Stimulated activated CD4-positive, alpha-beta T cell treated with anti-CD3 and anti-CD28 coated beads, Interleukin-12 subunit alpha, Interleukin-12 subunit beta, amount 100 ng/mL, for 4 hours (primary cell): Measurements from ENCODE around the gene PEMT.

Source experiments
- DNase-seq: peaks from one replicate; pipeline ENCODE4 v3.0.0-alpha.2; 2020

The PEMT gene

DNA sequence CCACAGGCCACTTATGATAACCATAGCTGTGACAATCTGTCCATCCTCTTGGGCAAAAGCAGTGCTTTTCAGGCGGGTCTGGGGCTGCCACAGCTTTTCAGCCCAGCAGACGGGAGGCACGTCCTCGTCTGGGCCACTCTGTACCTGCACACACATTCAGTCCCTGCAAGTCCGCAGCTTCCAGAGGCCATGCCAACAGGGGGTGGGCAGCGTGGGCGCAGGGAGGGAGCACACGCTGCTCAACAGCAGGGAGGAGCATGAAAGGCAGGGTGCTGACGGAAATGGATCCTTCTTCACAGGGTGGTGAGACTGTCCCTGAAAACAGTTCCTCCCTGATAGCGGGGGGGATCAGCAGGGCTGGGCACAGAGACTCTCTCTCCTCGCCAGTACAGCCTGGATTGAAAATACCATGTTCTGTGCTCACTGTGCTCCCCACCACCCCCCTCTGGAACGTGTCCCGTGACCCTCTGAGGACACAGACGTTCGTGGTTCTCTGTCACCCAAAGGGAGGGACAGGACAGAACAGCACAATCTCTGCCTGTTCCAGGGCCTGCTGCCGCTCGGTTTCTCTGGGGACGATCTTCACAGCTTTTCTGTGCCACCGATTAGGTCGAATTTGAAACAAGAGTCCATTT is 41.7 kb downstream of the PEMT start:
- no peak for DNase-seq

DNA sequence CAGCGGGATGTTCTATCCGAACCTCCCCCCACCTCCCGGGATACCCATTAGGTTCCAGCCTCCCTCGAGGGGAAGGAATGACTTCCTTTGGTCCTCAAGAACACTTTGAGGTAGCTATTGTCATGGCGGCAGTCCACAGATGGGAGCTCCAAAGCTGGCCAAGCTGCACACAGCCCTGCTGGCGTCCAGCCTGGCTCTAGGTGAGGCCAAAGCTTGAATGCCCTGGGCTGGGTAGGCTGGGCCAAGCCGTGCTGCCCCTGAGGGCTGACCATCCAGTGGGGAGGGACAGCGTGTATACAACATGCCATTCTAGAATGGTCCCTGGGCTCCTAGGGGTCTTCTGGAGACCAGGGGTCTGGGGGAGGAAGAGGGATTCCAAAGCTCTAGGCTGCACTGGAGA is 43.5 kb downstream of the PEMT start:
- no peak for DNase-seq

DNA sequence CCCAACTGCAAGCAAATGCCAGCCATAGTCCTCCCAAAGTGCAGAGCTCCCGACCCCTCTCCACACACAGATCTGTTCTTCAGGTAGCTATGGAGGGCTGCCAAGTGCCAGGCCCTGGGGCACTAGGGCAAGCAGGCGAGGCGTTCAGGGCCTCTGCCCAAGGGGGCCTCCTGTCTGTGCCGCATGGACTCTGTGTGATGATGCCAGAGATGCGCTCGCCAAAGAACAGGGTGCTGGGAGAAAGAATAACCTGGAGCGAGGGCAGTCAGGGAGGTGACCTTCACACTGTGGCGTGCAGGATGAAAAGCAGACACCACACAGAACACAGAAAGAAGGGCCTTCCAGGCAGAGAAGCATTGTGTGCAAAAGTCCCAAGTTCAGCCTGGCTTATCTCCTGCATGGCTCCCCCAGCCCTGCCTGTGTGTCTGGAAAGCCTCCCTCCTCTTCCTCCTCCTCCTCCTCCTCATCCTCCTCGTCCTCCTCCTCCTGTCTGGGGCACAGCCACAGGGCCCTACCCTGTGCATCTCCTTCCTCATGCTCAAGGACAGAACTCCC is 44.2 kb downstream of the PEMT start:
- DNase-seq, result no peak

DNA sequence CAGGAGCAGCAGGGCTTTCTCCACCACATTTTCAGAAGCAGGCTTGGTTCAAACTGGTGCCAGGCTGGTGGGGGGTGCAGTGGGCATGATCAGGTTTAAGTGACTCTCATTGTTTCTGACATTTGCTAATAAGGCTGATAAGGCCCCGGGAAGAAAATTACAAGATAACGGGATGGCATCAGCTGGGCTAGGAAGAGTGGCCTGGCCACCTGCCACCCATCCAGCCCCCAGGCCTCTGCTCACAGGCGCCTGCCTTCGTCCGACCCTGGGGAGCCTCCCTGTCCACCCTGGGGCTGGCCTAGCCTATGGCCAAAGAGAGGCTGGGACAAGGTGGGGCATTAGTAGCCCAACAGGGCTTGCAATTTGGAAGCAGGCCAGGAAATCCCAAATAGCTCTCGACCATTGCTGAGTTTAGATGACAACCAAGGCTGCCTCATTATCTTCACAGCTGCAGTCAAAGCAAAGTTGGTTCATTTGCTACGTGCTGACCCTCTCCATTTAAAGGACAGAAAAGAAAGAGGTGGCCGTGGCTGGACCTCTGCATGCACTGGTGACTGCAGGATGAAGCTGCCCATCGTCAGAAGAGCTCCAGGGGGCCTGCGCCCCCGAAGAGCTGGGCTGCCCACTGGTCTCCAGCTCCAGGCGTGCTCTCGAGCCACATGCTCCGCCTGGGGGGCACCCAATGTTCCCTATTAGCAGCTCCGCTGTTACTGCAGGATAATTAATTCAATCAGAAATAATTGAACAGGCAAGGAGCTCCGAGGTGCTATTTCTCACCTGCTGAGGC is 44.9 kb downstream of the PEMT start:
- DNase-seq, result no peak

DNA sequence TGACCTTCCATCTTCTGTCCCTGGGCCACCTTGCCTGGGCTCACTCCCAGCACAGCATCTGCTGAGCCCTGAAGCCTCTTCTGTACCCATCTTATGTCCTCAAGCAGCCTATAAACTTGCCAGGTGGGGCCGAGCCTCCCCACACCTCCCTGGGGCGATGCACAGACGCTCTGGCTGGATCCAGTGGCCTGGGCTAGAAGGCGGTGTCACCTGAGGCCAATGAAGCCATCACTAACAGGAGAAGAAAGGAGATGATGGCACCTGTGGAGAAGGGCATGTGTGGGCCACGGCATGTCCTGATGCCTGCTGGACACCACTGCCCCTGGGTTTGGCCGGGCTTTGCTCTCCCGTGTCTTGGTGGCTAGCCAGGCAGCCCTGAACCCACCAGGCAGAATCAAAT is 45.5 kb downstream of the PEMT start:
- no peak for DNase-seq

DNA sequence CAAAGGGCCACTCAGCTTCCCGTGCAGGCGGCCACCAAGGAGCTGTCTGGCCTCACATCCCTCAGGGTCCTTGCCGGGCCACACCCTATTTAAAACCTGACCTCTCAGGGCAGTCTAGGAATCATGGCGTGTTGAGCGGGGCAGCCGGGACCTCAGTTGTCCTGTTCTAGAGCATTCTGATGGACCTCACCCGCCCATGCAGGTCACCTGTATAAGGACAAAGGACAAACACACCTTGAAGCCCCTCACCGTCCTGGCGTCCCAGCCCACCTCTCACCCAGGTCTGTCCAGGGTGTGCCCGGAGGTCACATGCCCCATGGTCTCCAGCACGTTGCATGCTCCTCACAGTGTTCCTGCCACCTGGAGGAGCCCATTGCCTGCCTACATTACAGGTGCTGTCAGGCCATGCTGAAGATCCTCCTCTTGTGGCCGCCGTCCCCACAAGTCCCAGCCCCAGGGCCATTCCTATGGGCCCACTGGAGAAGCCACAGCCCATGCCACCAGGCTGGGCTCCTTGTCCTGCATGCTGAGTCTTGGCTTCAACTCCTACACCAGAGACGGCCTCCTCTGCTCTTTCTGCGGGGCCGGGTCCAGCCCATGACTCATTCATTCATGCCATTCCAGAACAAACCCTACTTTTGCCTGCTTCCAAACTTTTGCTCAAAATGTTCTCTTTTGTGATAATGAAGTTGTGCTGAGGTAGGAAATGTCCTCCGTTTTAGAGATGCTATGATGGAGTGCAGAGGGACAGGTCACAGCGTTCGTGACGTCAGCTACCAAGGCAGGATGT is 46.3 kb downstream of the PEMT start:
- no peak for DNase-seq

DNA sequence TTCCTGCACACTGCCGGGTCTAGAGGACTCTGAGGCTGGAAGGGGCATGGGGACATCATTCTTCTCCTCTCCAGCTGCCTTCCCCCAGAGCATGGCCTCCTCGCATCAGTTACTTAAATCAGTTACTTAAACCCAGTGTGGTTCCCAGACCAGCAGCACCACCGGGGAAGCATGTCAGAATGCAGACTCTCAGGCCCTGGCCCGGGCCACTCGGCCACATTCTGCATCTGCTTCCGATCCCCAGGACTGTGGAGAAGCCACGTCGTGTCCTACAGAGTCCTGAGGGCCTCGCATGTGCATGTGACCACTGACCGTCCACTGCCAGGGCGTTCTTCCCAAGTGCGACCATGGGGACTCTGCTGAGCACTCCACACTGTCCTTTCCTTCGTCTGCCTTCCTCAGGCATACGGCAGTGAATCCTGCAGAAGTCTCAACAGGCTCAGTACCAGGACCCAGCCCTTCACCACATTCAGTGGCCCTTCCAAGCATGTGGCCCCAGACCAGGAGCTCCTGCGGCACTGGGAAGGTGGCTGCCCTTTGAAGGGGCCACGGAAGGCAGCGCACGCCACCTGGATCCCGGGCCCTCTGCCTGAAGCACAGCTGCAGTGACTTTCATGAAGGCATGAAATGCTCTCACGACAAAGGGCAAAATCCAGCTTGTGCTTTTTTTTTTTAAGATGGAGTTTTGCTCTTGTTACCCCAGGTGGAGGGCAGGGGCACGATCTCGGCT is 48.4 kb downstream of the PEMT start:
- DNase-seq, result no peak

DNA sequence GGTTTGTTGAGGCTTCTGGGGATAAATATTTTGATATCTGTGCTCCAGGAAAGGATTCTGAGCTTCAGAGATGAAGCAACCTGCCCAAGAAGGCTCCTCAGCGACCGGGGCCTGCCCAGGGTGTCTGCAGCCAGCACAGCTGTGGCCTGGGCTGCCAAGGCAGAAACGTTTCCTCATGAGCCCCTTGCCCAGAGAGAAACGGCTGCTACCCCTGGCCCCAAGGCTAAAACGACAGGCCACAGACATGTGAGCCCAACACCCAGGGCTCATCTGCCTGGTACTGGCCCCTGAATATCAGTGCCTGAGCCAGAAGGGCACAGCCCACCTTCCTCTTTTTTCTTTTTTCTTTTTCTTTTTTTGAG is 49.9 kb downstream of the PEMT start:
- DNase-seq, result no peak

DNA sequence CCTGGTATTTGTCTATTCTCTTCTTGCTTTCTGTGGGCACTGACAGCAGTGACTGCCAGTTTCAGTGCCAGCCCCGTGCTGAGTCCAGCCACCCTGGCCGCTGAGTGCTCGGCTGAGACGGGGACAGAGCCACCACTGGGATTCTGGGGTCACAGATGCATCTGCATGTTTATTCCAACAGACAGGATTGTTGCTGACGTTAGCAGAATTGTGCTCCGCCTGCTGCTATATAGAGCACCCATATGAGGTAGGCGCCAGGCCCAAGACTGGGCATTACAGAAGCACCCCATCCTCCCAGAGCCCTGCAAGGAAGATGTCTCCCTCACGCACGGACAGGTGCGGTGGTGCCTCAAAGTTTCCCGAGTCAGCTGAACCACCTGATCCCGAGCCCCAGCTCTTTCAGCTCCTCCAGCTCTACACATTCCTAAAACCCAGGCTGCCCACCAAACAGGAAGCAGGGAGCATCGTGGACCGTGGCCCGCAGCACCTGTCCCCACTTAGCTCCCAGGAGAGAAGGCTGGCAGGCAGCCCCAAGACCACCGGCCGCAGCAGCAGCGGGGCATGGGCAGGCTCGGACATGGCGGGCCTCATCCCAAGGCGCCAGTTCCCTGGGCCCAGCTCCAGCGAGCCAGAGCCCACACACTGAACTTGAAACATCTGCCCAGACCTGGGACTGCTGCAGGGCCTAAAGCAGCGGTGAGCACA is 50.4 kb downstream of the PEMT start:
- no peak for DNase-seq

DNA sequence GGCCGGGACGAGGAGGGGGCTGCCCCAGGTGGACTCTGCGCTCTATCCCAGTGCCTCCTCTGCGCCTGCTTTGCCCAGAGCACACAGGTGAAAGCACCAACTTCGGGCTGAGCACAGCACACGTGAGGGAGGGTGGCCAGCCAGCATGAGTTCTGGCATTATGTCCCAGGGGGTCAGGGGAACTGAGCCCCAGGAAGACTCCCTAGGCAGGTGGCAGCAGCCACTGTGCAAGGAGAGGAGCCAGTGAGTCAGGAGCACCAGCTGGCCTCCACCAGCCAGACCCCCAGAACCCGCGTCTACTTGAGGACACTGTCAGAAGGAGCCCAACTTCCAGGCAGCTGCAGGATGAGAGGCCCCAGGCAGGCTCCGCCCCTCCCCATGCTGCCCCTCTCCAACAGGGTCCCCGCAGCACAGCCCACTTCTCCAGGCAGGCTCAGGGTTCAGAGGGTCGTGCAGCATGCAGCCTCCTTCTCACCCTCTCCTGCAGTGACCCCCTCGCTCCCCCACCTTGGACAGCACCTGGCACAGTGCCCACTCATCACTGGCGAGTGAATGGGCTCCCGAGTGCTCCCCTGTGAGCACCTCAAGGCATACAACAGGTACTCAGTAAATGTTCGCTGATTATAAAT is 51.1 kb downstream of the PEMT start:
- no peak for DNase-seq

DNA sequence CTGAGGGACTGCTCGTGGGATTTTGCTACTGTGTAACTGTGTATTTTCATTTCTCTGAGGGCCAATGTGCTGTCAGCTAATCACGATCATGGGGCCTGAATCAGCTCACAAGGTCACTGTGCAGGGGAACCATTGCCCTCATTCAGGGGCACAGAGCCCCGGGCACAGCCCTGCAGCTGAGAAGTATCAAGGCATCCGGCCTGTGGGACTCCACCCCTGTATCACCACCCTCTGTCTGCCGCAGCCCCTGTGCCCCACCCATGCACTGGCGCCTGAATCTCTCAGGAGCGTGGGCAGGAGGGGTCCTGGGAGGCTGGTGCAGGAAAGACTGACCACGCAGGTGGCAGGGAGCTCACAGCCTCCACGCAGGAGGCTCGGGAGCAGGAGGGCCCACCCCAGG is 51.9 kb downstream of the PEMT start:
- DNase-seq, result no peak

DNA sequence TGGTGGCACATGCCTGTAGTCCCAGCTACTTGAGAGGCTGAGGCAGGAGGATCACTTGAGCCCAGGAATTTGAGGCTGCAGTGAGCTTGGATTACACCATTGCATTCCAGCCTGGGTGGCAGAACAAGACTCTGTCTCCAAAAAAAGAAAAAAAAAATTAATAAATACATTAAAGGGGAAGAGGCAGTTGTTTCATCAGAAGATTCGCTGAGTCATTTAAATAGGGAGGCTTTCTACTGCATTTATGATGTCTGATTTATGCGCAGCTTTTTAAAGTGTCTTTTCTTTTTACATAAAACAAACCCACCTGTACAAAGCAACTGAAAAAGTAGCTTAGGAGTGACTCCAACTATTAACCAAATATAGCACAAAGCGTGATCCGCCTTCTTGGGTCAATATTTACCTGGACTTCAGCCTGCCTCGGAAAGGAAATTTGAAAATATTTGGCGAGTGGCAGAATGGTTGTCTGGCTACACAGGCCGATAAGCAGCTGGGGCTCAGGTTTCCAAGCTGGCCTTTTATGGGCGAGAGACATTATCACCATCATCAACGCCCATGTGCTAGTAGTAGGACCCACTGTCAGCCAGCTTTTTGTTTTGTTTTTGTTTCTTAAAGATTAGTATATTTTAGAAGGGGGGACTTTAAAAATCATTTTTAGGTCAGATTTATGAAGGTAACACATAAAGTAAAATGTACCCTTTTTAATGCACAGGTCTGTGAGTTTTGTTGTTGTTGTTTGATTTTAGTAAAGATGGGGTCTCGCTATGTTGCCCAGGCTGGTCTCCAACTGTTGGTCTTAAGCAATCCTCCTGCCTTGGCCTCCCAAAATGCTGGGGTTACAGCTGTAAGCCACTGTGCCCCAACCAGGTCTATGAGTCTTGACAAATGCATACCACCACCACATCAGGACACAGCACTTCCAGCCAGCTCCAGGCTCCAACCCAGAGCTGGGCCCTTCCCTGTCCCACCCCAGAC is 52.8 kb downstream of the PEMT start:
- no peak for DNase-seq

DNA sequence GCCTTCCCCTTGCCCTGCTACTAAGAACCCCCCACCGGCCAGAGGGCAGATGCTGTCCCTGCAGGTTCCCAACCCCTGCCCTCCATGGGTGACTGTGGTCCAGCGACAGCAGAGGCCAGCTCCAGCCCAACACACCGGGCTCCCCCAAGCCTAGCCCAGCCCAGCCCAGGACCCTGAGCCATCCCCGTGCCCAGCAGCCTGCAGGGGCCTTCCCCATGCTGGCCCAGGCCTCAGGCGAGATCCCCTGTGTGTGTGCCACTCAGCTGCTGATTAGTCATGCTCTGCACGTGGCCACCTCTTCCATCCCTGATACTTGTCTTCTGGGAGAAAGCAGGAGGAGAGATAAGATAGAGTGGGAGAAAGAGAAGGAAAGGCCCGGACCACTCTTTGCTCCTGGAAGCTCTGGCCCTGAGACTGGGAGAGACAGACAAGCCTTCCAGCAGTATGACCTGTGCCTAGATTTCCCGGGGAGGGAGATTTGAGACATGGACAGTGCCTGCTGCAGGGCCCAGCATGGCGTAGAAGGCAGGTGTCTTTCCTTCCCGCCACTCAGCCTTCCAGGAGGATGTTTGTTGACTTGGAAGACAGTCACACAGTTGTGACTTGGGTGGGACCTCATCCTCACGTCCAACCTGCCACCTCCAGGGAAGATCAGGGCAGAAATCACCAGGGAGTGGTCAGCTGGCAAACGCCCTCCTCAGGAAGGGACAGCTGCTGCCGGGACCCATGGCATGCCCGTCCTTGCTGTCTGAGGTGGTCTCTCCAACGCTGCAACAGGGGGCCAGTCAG is 54.0 kb downstream of the PEMT start:
- DNase-seq, result no peak

DNA sequence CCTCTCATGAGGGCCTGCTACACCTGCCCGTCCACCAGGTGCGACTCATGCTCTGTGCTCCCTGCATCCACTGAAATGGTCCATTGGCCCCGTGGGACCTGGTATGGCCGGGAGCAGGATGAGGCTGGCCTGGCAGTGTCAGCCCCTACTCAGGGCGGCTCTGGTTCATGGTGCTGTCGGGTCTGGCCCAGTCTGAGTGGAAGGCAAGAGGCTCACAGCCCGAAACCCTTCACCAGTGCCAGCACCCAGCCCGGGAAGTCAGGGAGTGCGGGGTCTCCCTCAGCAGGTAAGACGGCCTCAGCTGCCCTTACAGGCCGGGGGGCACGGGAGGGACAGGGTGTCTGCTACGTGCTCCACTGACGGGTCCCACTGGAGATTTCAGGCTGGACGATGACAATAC is 54.8 kb downstream of the PEMT start:
- no peak for DNase-seq

DNA sequence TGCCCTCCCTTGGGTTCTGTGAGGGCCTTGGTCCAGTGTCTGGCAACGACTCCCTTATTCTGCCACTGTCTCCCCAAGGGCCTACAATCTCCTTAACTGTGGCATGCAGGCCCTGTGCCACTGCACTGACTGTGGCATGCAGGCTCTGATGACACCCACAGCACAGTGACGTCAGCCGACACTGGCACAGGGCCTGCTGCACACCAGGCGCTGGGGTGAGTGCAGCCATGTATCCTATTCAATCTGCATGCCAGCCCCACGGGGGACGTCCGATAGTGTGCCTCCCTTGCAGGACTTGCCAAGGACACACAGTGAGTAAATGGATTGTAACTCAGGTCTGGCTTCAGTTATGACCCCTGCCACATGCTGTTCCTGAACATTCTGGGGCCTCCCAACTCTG is 55.6 kb downstream of the PEMT start:
- DNase-seq, result no peak

DNA sequence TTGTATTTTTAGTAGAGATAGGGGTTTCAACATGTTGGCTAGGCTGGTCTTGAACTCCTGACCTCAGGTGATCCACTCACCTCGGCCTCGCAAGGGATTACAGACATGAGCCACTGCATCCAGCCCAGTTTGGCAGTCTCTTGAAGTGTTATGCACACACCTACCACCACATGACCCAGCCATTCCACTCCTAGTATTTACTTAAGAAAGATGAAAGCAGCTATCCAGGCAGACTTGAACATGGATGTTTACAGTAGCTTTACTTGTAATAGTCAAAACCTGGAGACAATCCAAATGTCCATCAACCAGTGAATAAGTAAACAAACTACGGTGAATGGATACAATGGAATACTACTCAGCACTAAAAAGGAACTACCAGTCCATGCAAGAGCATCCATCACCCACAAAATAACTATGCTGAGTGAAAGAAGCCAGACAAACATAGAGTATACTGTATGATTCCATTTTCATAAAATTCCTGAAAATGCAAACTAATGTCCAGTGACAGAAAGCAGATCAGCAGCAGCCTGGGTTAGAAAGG is 57.5 kb downstream of the PEMT start:
- DNase-seq, result no peak

DNA sequence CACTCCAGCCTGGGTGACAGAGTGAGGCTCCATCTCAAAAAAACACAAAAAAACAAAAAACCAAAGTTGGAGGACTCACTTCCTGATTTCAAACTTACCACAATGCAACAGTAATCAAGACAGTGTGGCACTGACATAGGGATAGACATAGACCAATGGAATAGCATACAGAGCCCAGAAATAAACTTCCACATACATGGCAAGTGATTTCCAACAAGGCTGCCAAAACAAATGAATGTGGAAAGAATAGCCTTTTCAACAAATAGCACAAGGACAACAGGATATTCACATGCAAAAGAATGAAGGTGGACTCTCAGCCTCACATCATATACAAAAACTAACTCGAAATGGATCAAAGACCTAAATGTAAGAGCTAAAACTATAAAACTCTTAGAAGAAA is 58.5 kb downstream of the PEMT start:
- DNase-seq, result no peak

DNA sequence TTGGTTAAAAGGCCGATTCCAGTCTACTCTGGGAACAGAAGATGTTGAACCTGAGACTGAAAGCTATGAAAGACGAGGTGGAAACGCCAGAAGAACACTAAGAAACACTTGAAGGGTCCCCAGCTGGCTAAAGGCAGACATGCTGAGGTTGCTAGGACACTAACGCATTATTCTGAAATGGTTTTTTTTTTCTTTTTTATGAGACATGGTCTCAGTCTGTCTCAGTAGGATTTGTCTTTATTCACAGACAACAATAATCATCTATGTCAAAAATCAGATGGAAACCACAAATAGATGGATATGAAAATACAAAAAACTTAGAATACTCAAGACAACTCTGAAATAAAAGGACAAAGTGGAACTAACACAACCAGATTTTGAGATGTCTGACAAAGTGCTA is 60.4 kb downstream of the PEMT start:
- DNase-seq, result no peak
